Muscle of back (tissue), 11 donors: ENCODE data around the gene TAF10. TPM values are rescaled to one million over a fixed set of nuclear protein-coding genes. Genes with fewer than 3 reads are reported as not detected.

Experiments used
- DNase-seq, 3 donors: peaks; one replicate each; pipeline versions ENCODE4 v3.0.0 to v3.0.0-alpha.2; 2013
- polyA plus RNA-seq, 10 donors: library from polyadenylated mRNA; unstranded; fragments of 120-200 nt; gene quantifications; one replicate each; pipeline ENCODE4 v1.2.1, GENCODE V29; 2013; ENCODE audit not compliant: insufficient read length in 10 of 10

TAF10 gene
- polyA plus RNA-seq, 10 donors: 96.4 to 127 (median 108) TPM

- DNase-seq: peak in 2 of 3 donors; percentile 36 to 65
These were observed 689 bp downstream of the TAF10 start for GRCh38 chr11:6611092-6611962.

DNA sequence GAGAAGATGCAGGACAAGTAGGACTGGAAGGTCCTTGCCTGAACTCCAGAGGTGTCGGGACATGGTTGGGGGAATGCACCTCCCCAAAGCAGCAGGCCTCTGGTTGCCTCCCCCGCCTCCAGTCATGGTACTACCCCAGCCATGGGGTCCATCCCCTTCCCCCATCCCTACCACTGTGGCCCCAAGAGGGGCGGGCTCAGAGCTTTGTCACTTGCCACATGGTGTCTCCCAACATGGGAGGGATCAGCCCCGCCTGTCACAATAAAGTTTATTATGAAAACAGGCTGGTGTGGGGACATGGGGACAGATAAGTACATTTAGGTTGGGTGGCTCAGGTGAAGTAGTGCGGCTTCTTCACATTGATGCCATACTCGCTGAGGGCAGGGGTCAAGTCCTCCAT is 1.4 kb downstream of the TAF10 start:
- DNase-seq: no peak

GRCh38 chr11:6609502-6610015 is 2.5 kb downstream of the TAF10 start:
- no peak for DNase-seq

GRCh38 chr11:6608726-6609501 is 3.1 kb downstream of the TAF10 start:
- DNase-seq: no peak

DNA sequence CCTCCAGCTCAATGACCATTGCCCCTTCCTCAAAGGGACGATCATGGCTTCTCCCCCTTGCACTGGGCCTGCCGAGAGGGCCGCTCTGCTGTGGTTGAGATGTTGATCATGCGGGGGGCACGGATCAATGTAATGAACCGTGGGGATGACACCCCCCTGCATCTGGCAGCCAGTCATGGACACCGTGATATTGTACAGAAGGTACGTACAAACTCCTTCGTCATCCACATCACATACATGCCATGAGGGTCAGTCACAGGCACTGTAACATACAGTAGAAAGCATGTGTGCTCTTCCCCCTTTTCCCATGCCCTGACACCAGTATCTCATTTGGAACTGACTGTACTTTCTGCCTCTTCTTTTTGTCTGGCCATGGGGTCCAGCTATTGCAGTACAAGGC is 4.0 kb downstream of the TAF10 start:
- no peak for DNase-seq

- DNase-seq: no peak
These were observed 4.7 kb downstream of the TAF10 start for GRCh38 chr11:6607190-6607795.

GRCh38 chr11:6606471-6607189 is 5.4 kb downstream of the TAF10 start:
- peak; percentile 94 to 97 (median 95) for DNase-seq

DNA sequence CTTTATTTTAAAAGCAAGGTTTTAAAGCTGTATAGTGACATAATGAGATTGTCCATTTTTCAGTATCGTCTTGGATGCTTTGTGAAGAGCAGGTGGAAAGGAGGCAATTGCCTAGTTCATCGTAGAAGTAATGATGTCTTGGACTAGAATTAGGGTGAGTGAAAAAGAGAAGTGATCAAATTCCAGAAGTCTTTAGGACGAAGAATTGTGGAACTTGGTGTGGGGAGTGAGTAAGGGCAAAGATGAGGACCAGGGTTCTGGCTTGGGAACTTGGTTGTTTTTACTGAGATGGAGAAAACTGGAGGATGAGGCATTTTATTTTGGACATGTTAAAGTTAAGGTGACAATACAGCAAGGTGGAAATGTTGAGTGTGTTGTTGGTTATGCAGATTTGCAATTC is 7.2 kb downstream of the TAF10 start:
- DNase-seq: no peak

- DNase-seq: peak in 2 of 3 donors; percentile 70 to 87
These were observed 7.9 kb downstream of the TAF10 start for GRCh38 chr11:6604081-6604626.

DNA sequence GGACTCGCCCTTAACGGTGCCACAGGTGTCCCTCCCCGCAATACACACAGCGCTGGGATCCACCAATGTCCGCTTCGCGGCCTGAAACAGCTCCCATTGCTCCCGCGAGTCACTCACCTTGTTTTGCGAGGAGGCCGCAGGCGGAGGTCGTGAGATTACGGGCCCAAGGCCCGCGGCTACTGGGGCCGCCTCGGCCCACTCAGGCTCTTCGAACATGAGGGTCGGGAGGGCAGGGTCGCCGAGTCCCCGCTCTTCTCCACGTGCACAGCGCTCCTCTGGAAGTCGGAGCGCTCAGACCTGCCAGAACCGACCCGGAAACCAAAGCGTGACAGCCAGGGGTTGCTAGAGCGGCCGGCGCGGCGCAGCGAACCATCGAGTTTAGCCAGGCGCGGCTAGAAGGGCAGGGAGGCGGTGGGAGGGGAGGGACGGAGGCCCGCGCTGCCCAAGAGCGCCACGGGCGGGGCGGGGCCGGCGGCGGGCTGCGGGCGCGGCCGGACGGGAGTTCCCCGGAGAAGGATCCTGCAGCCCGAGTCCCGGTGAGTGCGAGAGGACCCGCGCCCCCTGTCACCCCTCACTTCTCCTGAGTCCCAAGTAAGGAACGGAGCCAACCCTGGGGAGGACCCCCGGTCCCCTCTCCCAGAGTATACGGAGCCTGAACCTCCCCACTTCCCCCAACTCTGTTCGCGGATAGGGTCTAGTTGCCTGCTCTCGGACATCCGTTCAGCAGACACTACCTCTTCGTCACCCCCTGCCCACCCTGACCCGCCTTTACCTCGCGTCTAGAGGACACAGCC is 8.5 kb downstream of the TAF10 start, which contains the start of the genes ILK and RRP8:
ILK (plus strand) TSS at position 488 of the 794 bp plus-strand sequence. CDS start 498 bp downstream, outside the sequence.
RRP8 (minus strand) TSS at position 330 of the 794 bp plus-strand sequence; CDS start at position 216, 114 bp downstream.
- DNase-seq: peak; percentile 90 to 96 (median 92)

- DNase-seq: no peak
These were observed 9.7 kb downstream of the TAF10 start for GRCh38 chr11:6602096-6602940.

- no peak for DNase-seq
These were observed 11.0 kb downstream of the TAF10 start for GRCh38 chr11:6601041-6601461.

DNA sequence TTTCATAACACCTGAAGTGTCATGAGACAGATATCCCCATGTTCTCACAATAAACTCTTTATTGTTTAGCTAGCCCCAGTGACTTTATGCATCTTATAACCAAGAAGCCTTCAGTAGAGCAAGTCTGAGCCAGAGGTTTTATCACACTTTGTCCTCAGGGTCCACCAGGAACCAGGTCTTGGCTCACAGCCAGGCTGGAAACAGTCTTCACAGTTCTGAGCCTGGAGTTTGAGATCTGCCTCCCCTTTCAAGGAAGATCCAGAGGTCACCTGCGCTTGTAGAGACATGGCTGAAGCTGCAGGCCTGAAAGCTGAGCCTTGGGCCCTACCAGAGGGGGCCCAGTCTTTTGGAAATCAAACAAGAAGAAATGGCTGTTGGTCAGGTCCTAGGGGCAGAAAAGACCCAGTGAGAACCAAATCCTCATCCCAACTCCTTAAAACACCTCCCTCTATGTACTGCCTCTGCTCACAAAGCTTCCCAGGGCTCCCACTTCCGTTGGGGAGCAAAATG is 12.1 kb downstream of the TAF10 start:
- no peak for DNase-seq

DNA sequence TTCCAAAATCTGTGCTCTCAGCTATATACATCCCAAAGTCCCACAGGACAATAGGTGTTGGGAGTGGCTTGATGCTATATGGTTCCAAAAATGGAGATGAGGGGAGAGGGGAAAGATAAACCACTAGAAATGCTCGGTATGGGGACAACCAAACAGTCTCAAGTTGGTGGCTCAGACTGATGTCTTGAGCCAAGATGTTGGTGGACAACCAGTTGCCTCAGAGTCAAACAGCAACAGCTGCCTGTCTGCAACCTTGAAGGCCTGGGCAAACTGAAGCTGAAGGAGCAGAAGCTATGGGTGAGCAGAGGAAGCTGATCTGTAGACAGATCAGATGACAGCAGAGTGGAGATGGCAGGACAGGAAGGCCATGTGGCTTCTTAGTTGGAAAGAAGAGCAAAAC is 12.6 kb downstream of the TAF10 start:
- DNase-seq: no peak

GRCh38 chr11:6598555-6598954 is 13.5 kb downstream of the TAF10 start:
- no peak for DNase-seq

DNA sequence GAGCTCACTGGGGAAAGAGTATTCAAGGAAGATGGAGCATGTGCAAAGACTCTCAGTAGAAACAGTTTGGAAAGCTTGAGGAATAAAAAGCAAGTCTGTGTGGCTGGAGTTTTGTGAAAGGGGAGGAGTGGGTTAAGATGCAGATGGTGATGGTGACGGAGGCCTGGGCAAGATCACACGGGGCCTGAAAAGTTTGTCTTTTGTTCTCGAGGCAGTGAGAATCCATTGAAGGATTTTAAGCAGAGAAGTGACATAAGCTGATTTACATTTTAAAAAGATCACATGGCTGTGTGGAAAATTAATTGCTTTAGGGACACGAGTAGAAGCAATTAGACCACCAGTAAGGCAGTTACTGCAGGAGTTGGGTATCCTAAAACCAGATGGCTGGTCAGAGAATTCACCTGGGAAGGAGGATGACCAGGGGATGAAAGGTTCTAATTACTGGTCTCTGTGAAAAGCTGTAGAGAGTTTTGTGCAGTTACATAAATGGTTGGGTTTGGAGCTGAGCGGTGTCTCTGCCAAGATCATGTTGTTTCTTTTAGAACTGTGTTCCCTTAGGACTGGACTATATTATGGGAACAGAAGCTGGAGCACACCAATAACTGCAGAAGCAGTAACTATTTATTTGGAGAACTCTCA is 15.7 kb downstream of the TAF10 start:
- DNase-seq: no peak

- no peak for DNase-seq
These were observed 17.8 kb downstream of the TAF10 start for GRCh38 chr11:6594142-6594768.

- DNase-seq: no peak
These were observed 24.0 kb downstream of the TAF10 start for GRCh38 chr11:6588018-6588417.
